ENCODE data around the gene GNB2. TPM values are rescaled to one million over a fixed set of nuclear protein-coding genes. Genes with fewer than 3 reads are reported as not detected.

The GNB2 gene
- total and polyA plus RNA-seq, 9 donors, result 49.5 to 202 (median 153) TPM

GRCh38 chr7:100686822-100687211 lies 13.3 kb downstream of the GNB2 start:
- 86% methylated on average over 14 of the region's 17 CpGs for WGBS (ENCODE audit: insufficient coverage)
- H3K27me3 ChIP-seq (ENCODE audit: control insufficient read depth, insufficient read depth, low read length), result no peaks in the 10 kb centered on the region
- H3K27ac ChIP-seq (ENCODE audit: low read length), result no peak overlapping the region
- H3K9me3 ChIP-seq (replicated peaks; ENCODE audit: control insufficient read depth, low read depth, low read length), result no peaks in the 10 kb centered on the region
- no peak for DNase-seq
- H3K36me3 ChIP-seq (ENCODE audit: control insufficient read depth, insufficient read depth, low read length), result peaks cover 82% of the 10 kb centered on the region
- peaks cover 20% of the 10 kb centered on the region for H3K4me1 ChIP-seq (ENCODE audit: control insufficient read depth, insufficient read depth, low read length)
- H3K4me3 ChIP-seq (ENCODE audit: low read length), result no peak overlapping the region

DNA sequence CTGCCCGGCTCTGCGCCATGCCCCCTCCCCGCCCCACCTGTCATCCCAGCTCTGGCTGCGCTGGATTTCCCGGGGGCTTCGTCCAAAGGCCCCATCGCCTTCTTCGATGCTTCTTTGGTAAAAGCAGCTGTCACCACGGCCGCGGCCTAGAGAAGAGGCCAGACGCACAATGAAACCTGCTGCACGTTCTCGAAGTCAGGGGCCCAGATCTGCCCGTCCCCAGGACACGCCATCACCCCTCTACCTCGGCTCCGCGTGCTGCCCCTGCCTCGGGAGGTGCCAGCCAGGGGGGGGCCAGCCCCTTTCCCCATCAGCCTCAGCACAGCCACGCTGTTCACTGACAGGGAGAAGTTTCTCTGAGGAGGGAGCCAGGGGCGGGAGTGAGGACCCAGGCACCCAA lies 13.7 kb downstream of the GNB2 start:
- 85% methylated on average over 20 of the region's 22 CpGs for WGBS (ENCODE audit: insufficient coverage)

GRCh38 chr7:100687751-100688300 lies 14.3 kb downstream of the GNB2 start:
- peaks cover 75% of the 10 kb centered on the region for H3K36me3 ChIP-seq (ENCODE audit: control insufficient read depth, insufficient read depth, low read length)
- WGBS (ENCODE audit: insufficient coverage), result 89% methylated on average over 22 of the region's 25 CpGs
- no peak for DNase-seq
- H3K27me3 ChIP-seq (ENCODE audit: control insufficient read depth, insufficient read depth, low read length), result no peaks in the 10 kb centered on the region
- no peak overlapping the region for H3K4me3 ChIP-seq (ENCODE audit: low read length)
- H3K9me3 ChIP-seq (replicated peaks; ENCODE audit: control insufficient read depth, low read depth, low read length), result no peaks in the 10 kb centered on the region
- peaks cover 25% of the 10 kb centered on the region for H3K4me1 ChIP-seq (ENCODE audit: control insufficient read depth, insufficient read depth, low read length)
- H3K27ac ChIP-seq (ENCODE audit: low read length), result no peak overlapping the region

More for the DNA sequence above, 13.7 kb downstream of the GNB2 start:
- Histone ChIP-seq H3K9me3 (replicated peaks; ENCODE audit: control insufficient read depth, low read depth, low read length) (no peaks in the 10 kb centered on the region), H3K27me3 (ENCODE audit: control insufficient read depth, insufficient read depth, low read length) (no peaks in the 10 kb centered on the region), H3K27ac (ENCODE audit: low read length) (no peak overlapping the region), H3K4me3 (ENCODE audit: low read length) (no peak overlapping the region), H3K36me3 (ENCODE audit: control insufficient read depth, insufficient read depth, low read length) (peaks cover 80% of the 10 kb centered on the region), H3K4me1 (ENCODE audit: control insufficient read depth, insufficient read depth, low read length) (peaks cover 20% of the 10 kb centered on the region)
- DNase-seq, result no peak

DNA sequence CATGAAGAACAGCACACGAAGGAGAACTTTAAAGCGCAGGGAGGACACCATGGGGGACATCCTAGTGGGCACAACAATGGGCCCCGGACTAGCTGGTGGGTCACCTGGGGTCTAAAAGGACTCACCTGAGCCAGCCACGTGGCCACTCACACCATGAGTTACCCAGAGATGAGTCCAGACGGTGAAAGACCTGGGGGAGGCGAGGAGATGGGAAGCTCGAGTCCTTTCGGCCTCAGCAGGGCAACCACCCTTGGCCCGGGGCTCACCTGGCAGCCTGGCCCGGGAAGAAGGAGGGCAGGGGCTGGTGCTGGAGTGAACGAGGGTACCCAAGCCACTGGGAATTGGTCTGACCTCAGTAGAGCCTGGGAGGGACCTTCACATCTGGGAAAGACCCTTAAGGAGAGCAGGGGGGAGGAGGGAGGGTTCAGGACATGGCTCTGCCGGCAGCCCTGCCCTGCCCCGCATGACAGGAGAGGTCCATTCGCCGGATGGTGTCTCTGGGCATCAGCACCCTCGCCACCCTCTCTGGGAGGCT lies 14.9 kb downstream of the GNB2 start:
- H3K36me3 ChIP-seq (ENCODE audit: control insufficient read depth, insufficient read depth, low read length), result peaks cover 69% of the 10 kb centered on the region
- no peak overlapping the region for H3K4me3 ChIP-seq (ENCODE audit: low read length)
- H3K9me3 ChIP-seq (replicated peaks; ENCODE audit: control insufficient read depth, low read depth, low read length), result no peaks in the 10 kb centered on the region
- no peaks in the 10 kb centered on the region for H3K27me3 ChIP-seq (ENCODE audit: control insufficient read depth, insufficient read depth, low read length)
- WGBS (ENCODE audit: insufficient coverage), result 83% methylated on average over 13 of the region's 16 CpGs
- no peak overlapping the region for H3K27ac ChIP-seq (ENCODE audit: low read length)
- H3K4me1 ChIP-seq (ENCODE audit: control insufficient read depth, insufficient read depth, low read length), result peaks cover 30% of the 10 kb centered on the region
- no peak for DNase-seq

- Histone ChIP-seq H3K36me3 (ENCODE audit: control insufficient read depth, insufficient read depth, low read length) (peaks cover 58% of the 10 kb centered on the region), H3K27ac (ENCODE audit: low read length) (no peak overlapping the region), H3K4me3 (ENCODE audit: low read length) (no peak overlapping the region), H3K4me1 (ENCODE audit: control insufficient read depth, insufficient read depth, low read length) (peaks cover 31% of the 10 kb centered on the region), H3K27me3 (ENCODE audit: control insufficient read depth, insufficient read depth, low read length) (no peaks in the 10 kb centered on the region), H3K9me3 (replicated peaks; ENCODE audit: control insufficient read depth, low read depth, low read length) (no peaks in the 10 kb centered on the region)
- no peak for DNase-seq
- 85% methylated on average over 12 of the region's 18 CpGs for WGBS (ENCODE audit: insufficient coverage)
These were observed 15.9 kb downstream of the GNB2 start for GRCh38 chr7:100689230-100690135.

GRCh38 chr7:100691676-100692577 lies 18.4 kb downstream of the GNB2 start:
- peaks cover 8% of the 10 kb centered on the region for H3K27me3 ChIP-seq (ENCODE audit: control insufficient read depth, insufficient read depth, low read length)
- DNase-seq, result peak; percentile 83
- no peaks in the 10 kb centered on the region for H3K9me3 ChIP-seq (replicated peaks; ENCODE audit: control insufficient read depth, low read depth, low read length)
- no peak overlapping the region for H3K27ac ChIP-seq (ENCODE audit: low read length)
- peaks cover 34% of the 10 kb centered on the region for H3K4me1 ChIP-seq (ENCODE audit: control insufficient read depth, insufficient read depth, low read length)
- H3K36me3 ChIP-seq (ENCODE audit: control insufficient read depth, insufficient read depth, low read length), result peaks cover 34% of the 10 kb centered on the region
- H3K4me3 ChIP-seq (ENCODE audit: low read length), result no peak overlapping the region
- WGBS (ENCODE audit: insufficient coverage), result 20% methylated on average over 21 of the region's 28 CpGs

GRCh38 chr7:100692578-100692961 lies 19.0 kb downstream of the GNB2 start:
- peaks cover 34% of the 10 kb centered on the region for H3K4me1 ChIP-seq (ENCODE audit: control insufficient read depth, insufficient read depth, low read length)
- WGBS (ENCODE audit: insufficient coverage), result 55% methylated on average over 2 of the region's 6 CpGs

GRCh38 chr7:100693312-100694097 lies 20.0 kb downstream of the GNB2 start:
- peak overlapping the region; percentile 69 for H3K27ac ChIP-seq (ENCODE audit: low read length)
- H3K27me3 ChIP-seq (ENCODE audit: control insufficient read depth, insufficient read depth, low read length), result peaks cover 11% of the 10 kb centered on the region
- 1% methylated on average over 81 of the region's 81 CpGs for WGBS (ENCODE audit: insufficient coverage)
- peaks cover 34% of the 10 kb centered on the region for H3K4me1 ChIP-seq (ENCODE audit: control insufficient read depth, insufficient read depth, low read length)
- H3K36me3 ChIP-seq (ENCODE audit: control insufficient read depth, insufficient read depth, low read length), result peaks cover 18% of the 10 kb centered on the region
- H3K9me3 ChIP-seq (replicated peaks; ENCODE audit: control insufficient read depth, low read depth, low read length), result no peaks in the 10 kb centered on the region
- peak overlapping the region; percentile 81 for H3K4me3 ChIP-seq (ENCODE audit: low read length)
- no peak for DNase-seq

More at GRCh38 chr7:100692578-100692961, 19.0 kb downstream of the GNB2 start:
- Histone ChIP-seq H3K9me3 (replicated peaks; ENCODE audit: control insufficient read depth, low read depth, low read length) (no peaks in the 10 kb centered on the region), H3K4me3 (ENCODE audit: low read length) (peak overlapping the region; percentile 81), H3K27me3 (ENCODE audit: control insufficient read depth, insufficient read depth, low read length) (peaks cover 11% of the 10 kb centered on the region), H3K36me3 (ENCODE audit: control insufficient read depth, insufficient read depth, low read length) (peaks cover 27% of the 10 kb centered on the region), H3K27ac (ENCODE audit: low read length) (no peak overlapping the region)
- no peak for DNase-seq

GRCh38 chr7:100694098-100694745 lies 20.7 kb downstream of the GNB2 start, which contains the start of gene GIGYF1:
Gene GIGYF1 (minus strand): TSS chr7:100694250. CDS start chr7:100688238, 6,012 bp downstream.
- DNase-seq, result peak; percentile 82

More at GRCh38 chr7:100694098-100694745, 20.7 kb downstream of the GNB2 start, which contains the start of gene GIGYF1:
- Histone ChIP-seq H3K27ac (ENCODE audit: low read length) (peak within 1 kb of the TSS; percentile 69), H3K4me1 (ENCODE audit: control insufficient read depth, insufficient read depth, low read length) (peaks cover 34% of the 10 kb centered on the region), H3K36me3 (ENCODE audit: control insufficient read depth, insufficient read depth, low read length) (peaks cover 12% of the 10 kb centered on the region), H3K9me3 (replicated peaks; ENCODE audit: control insufficient read depth, low read depth, low read length) (no peaks in the 10 kb centered on the region), H3K4me3 (ENCODE audit: low read length) (peak within 1 kb of the TSS; percentile 81), H3K27me3 (ENCODE audit: control insufficient read depth, insufficient read depth, low read length) (peaks cover 12% of the 10 kb centered on the region)
- WGBS (ENCODE audit: insufficient coverage), result 1% methylated on average over 31 of the region's 102 CpGs
